ENCODE data around the gene SLITRK4. TPM values are rescaled to one million over a fixed set of nuclear protein-coding genes. Genes with fewer than 3 reads are reported as not detected.

Gene SLITRK4
- 3.1 TPM for polyA plus RNA-seq (2013, experiment 1 of 4)
- 3.5 TPM for polyA plus RNA-seq (2013, experiment 2 of 4)
- 4.1 TPM for polyA plus RNA-seq (2013, experiment 3 of 4)
- polyA plus RNA-seq (2013, experiment 4 of 4), result 4.3 TPM

GRCh38 chrX:143635915-143636314 is at the start of gene SLITRK4:
TSS of gene SLITRK4 (minus strand) at chrX:143636101. CDS start at chrX:143631108, 4,993 bp downstream.
- Histone ChIP-seq H3K9me3 (ENCODE audit: control insufficient read depth, low read length) (no peaks in the 10 kb centered on the region), H3K4me3 (ENCODE audit: insufficient read depth, low read depth, low read length) (peak within 1 kb of the TSS; percentile 41), H3K27ac (ENCODE audit: insufficient read depth, low read depth, low read length, poor library complexity, severe bottlenecking) (no peak within 1 kb of the TSS), H3K4me1 (ENCODE audit: control insufficient read depth, insufficient read depth, low read length) (no peaks in the 10 kb centered on the region), H3K36me3 (ENCODE audit: control insufficient read depth, insufficient read depth, low read length) (no peaks in the 10 kb centered on the region), H3K27me3 (ENCODE audit: control insufficient read depth, insufficient read depth, low read length, poor library complexity, severe bottlenecking) (peaks cover 26% of the 10 kb centered on the region)
- WGBS, 2 experiments, result 6 to 7% methylated on average over 7 to 8 of the region's 10 CpGs

DNA sequence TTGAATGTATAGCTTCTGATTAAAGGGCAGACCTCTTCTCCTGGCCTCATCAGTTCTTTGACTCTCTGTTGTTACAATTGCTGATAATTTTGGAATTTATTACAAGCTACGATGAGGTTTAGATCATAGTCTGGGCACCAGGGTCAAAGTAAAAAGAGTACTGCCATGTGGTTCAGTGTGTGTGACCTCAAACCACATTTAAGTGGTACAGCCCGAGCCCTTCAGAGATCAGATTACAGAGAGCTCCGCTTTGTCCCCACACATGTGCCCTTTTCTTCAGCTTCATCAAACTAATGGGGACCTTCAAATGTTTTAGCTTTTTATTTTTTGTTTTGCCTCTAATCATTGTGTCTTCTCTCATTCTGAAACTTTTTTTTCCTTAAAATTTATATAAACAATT is 47.6 kb upstream of the SLITRK4 start:
- Histone ChIP-seq H3K36me3 (ENCODE audit: control insufficient read depth, insufficient read depth, low read length) (no peaks in the 10 kb centered on the region), H3K4me1 (ENCODE audit: control insufficient read depth, insufficient read depth, low read length) (no peaks in the 10 kb centered on the region), H3K4me3 (ENCODE audit: insufficient read depth, low read depth, low read length) (no peak overlapping the region), H3K27me3 (ENCODE audit: control insufficient read depth, insufficient read depth, low read length, poor library complexity, severe bottlenecking) (no peaks in the 10 kb centered on the region), H3K27ac (ENCODE audit: insufficient read depth, low read depth, low read length, poor library complexity, severe bottlenecking) (no peak overlapping the region), H3K9me3 (ENCODE audit: control insufficient read depth, low read length) (peaks cover 4% of the 10 kb centered on the region)
- 87 to 92% methylated on average over 3 of the region's 3 CpGs for WGBS, 2 experiments

DNA sequence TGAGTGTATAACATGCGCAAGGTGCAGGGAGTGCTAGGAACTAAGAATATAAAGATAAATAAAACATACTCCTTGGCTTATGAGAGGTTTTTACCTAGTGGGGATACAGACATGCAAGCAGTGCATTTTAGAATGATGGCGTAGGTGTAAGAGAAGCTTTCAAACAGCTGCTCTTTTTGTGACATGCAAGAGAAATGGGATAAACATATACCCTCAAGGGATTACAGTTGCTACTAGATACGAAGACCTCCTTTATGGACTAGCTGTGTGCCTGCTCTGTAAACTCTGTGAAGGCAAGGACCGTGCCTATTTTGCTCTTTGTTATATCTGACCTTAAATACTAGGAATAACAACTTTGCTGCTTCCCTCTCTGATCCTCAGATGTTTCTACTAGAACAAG is 39.0 kb upstream of the SLITRK4 start:
- WGBS, 2 experiments, result 69 to 78% methylated on average over 2 to 3 of the region's 4 CpGs

GRCh38 chrX:143669395-143669794 is 33.5 kb upstream of the SLITRK4 start:
- peaks cover 3% of the 10 kb centered on the region for H3K9me3 ChIP-seq (ENCODE audit: control insufficient read depth, low read length)
- no peak overlapping the region for H3K27ac ChIP-seq (ENCODE audit: insufficient read depth, low read depth, low read length, poor library complexity, severe bottlenecking)
- 44 to 61% methylated on average over 5 of the region's 5 CpGs for WGBS, 2 experiments
- no peak overlapping the region for H3K4me3 ChIP-seq (ENCODE audit: insufficient read depth, low read depth, low read length)
- no peaks in the 10 kb centered on the region for H3K36me3 ChIP-seq (ENCODE audit: control insufficient read depth, insufficient read depth, low read length)
- H3K27me3 ChIP-seq (ENCODE audit: control insufficient read depth, insufficient read depth, low read length, poor library complexity, severe bottlenecking), result no peaks in the 10 kb centered on the region
- H3K4me1 ChIP-seq (ENCODE audit: control insufficient read depth, insufficient read depth, low read length), result no peaks in the 10 kb centered on the region

More for the DNA sequence above, 39.0 kb upstream of the SLITRK4 start:
- no peak overlapping the region for H3K4me3 ChIP-seq (ENCODE audit: insufficient read depth, low read depth, low read length)
- peaks cover 3% of the 10 kb centered on the region for H3K9me3 ChIP-seq (ENCODE audit: control insufficient read depth, low read length)
- no peaks in the 10 kb centered on the region for H3K36me3 ChIP-seq (ENCODE audit: control insufficient read depth, insufficient read depth, low read length)
- no peak overlapping the region for H3K27ac ChIP-seq (ENCODE audit: insufficient read depth, low read depth, low read length, poor library complexity, severe bottlenecking)
- H3K27me3 ChIP-seq (ENCODE audit: control insufficient read depth, insufficient read depth, low read length, poor library complexity, severe bottlenecking), result no peaks in the 10 kb centered on the region
- no peaks in the 10 kb centered on the region for H3K4me1 ChIP-seq (ENCODE audit: control insufficient read depth, insufficient read depth, low read length)

DNA sequence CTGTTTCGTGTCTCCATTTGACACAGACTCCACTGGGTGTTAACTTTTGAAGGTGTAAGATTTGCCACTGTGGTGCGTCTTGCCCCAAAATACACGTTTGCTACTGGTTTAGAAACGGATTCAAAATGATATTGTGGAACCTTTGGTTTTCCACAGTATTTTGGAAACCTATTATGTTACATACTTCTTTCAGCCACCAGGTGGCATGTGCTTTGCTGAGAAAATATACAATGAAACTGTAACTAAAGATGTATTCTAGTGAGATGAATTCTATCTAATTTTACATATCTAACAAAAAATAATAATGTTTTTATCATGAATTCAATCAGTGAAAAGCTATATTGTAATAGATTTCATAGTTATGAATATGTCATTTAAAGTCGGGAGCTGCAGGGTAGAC is 28.4 kb upstream of the SLITRK4 start:
- Histone ChIP-seq H3K27me3 (ENCODE audit: control insufficient read depth, insufficient read depth, low read length, poor library complexity, severe bottlenecking) (no peaks in the 10 kb centered on the region), H3K27ac (ENCODE audit: insufficient read depth, low read depth, low read length, poor library complexity, severe bottlenecking) (no peak overlapping the region), H3K36me3 (ENCODE audit: control insufficient read depth, insufficient read depth, low read length) (no peaks in the 10 kb centered on the region), H3K9me3 (ENCODE audit: control insufficient read depth, low read length) (no peaks in the 10 kb centered on the region), H3K4me1 (ENCODE audit: control insufficient read depth, insufficient read depth, low read length) (no peaks in the 10 kb centered on the region), H3K4me3 (ENCODE audit: insufficient read depth, low read depth, low read length) (no peak overlapping the region)
- WGBS, 2 experiments, result 31 to 37% methylated on average over 3 to 4 of the region's 5 CpGs

GRCh38 chrX:143663755-143664154 is 27.9 kb upstream of the SLITRK4 start:
- no peak overlapping the region for H3K27ac ChIP-seq (ENCODE audit: insufficient read depth, low read depth, low read length, poor library complexity, severe bottlenecking)
- WGBS, 2 experiments, result 84 to 88% methylated on average over 2 to 3 of the region's 5 CpGs
- H3K4me1 ChIP-seq (ENCODE audit: control insufficient read depth, insufficient read depth, low read length), result no peaks in the 10 kb centered on the region
- no peaks in the 10 kb centered on the region for H3K9me3 ChIP-seq (ENCODE audit: control insufficient read depth, low read length)
- no peaks in the 10 kb centered on the region for H3K36me3 ChIP-seq (ENCODE audit: control insufficient read depth, insufficient read depth, low read length)
- no peak overlapping the region for H3K4me3 ChIP-seq (ENCODE audit: insufficient read depth, low read depth, low read length)
- no peaks in the 10 kb centered on the region for H3K27me3 ChIP-seq (ENCODE audit: control insufficient read depth, insufficient read depth, low read length, poor library complexity, severe bottlenecking)

GRCh38 chrX:143661286-143661685 is 25.4 kb upstream of the SLITRK4 start:
- H3K9me3 ChIP-seq (ENCODE audit: control insufficient read depth, low read length), result no peaks in the 10 kb centered on the region
- no peaks in the 10 kb centered on the region for H3K36me3 ChIP-seq (ENCODE audit: control insufficient read depth, insufficient read depth, low read length)
- no peaks in the 10 kb centered on the region for H3K4me1 ChIP-seq (ENCODE audit: control insufficient read depth, insufficient read depth, low read length)
- no peak overlapping the region for H3K27ac ChIP-seq (ENCODE audit: insufficient read depth, low read depth, low read length, poor library complexity, severe bottlenecking)
- no peak overlapping the region for H3K4me3 ChIP-seq (ENCODE audit: insufficient read depth, low read depth, low read length)
- H3K27me3 ChIP-seq (ENCODE audit: control insufficient read depth, insufficient read depth, low read length, poor library complexity, severe bottlenecking), result no peaks in the 10 kb centered on the region

DNA sequence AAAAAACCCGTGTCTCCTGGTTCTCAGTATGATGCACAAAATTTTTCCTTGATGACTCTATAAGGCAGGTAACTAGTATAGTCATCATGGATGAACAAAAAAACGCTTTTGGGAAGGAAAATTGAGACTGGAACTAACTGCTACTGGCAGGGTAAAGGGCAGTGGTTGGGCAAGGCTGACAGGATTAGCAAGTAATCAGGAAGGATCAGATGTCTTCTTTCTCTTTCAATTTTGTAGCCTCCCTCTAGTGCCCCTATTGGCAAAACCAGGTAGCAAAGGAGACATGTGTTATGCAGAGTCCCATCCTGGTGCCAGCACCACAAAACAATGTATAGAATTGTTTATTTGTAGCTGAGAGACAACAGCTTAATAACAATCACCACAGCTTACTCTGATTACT is 12.8 kb upstream of the SLITRK4 start:
- WGBS, 2 experiments, result 0 to 32% methylated on average over 1 to 2 of the region's 2 CpGs
- no peak overlapping the region for H3K4me3 ChIP-seq (ENCODE audit: insufficient read depth, low read depth, low read length)
- no peaks in the 10 kb centered on the region for H3K27me3 ChIP-seq (ENCODE audit: control insufficient read depth, insufficient read depth, low read length, poor library complexity, severe bottlenecking)
- H3K36me3 ChIP-seq (ENCODE audit: control insufficient read depth, insufficient read depth, low read length), result no peaks in the 10 kb centered on the region
- no peaks in the 10 kb centered on the region for H3K4me1 ChIP-seq (ENCODE audit: control insufficient read depth, insufficient read depth, low read length)
- H3K27ac ChIP-seq (ENCODE audit: insufficient read depth, low read depth, low read length, poor library complexity, severe bottlenecking), result no peak overlapping the region
- H3K9me3 ChIP-seq (ENCODE audit: control insufficient read depth, low read length), result no peaks in the 10 kb centered on the region

DNA sequence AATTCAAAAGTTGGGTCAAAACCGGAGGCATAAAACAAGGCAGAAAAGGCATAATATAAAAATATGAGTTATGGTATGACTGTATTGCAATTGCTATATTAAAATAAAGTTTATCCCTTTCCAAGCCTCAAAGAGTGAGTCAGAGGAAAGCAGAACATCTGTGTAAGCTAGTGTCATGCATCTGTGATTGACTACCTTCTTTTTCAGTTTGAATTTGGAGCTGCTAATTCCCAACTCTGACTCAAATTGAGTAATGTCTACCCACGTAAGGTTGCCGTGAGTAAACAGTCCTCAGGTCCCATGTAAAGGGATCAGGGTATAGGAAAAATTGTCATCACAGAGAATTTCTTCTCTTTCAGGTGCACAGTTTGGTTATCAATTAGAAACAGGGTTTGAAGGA is 6.5 kb upstream of the SLITRK4 start:
- Histone ChIP-seq H3K27me3 (ENCODE audit: control insufficient read depth, insufficient read depth, low read length, poor library complexity, severe bottlenecking) (no peaks in the 10 kb centered on the region), H3K9me3 (ENCODE audit: control insufficient read depth, low read length) (no peaks in the 10 kb centered on the region), H3K4me1 (ENCODE audit: control insufficient read depth, insufficient read depth, low read length) (no peaks in the 10 kb centered on the region), H3K27ac (ENCODE audit: insufficient read depth, low read depth, low read length, poor library complexity, severe bottlenecking) (no peak overlapping the region), H3K36me3 (ENCODE audit: control insufficient read depth, insufficient read depth, low read length) (no peaks in the 10 kb centered on the region), H3K4me3 (ENCODE audit: insufficient read depth, low read depth, low read length) (no peak overlapping the region)
- 90% methylated on average over 2 of the region's 3 CpGs; no CpG with 5 or more reads in 1 of the 2 experiments for WGBS, 2 experiments

- H3K9me3 ChIP-seq (ENCODE audit: control insufficient read depth, low read length), result no peaks in the 10 kb centered on the region
- H3K27me3 ChIP-seq (ENCODE audit: control insufficient read depth, insufficient read depth, low read length, poor library complexity, severe bottlenecking), result peaks cover 26% of the 10 kb centered on the region
- 56 to 70% methylated on average over 2 of the region's 2 CpGs for WGBS, 2 experiments
These were observed 930 bp upstream of the SLITRK4 start for GRCh38 chrX:143636831-143637230.

More at GRCh38 chrX:143636831-143637230, 930 bp upstream of the SLITRK4 start:
- Histone ChIP-seq H3K36me3 (ENCODE audit: control insufficient read depth, insufficient read depth, low read length) (no peaks in the 10 kb centered on the region), H3K4me1 (ENCODE audit: control insufficient read depth, insufficient read depth, low read length) (no peaks in the 10 kb centered on the region), H3K4me3 (ENCODE audit: insufficient read depth, low read depth, low read length) (no peak overlapping the region), H3K27ac (ENCODE audit: insufficient read depth, low read depth, low read length, poor library complexity, severe bottlenecking) (no peak overlapping the region)
